HepG2 (cell line): ENCODE data around the gene HS3ST2. TPM values are rescaled to one million over a fixed set of nuclear protein-coding genes. Genes with fewer than 3 reads are reported as not detected.
A peak's percentile ranks its signal among the peaks of the same experiment; 100 is the strongest.

Experiments
- ATAC-seq: fragments of 200-7000 bp; cut with Tn5 transposase; 3 replicates; pipeline ENCODE4 v1.9.1; 2020; ENCODE audit warnings: mild to moderate bottlenecking, moderate library complexity
- BruUV-seq: library from RNA; stranded (reverse); fragments of 400-500 nt; replicated peaks from 2 replicates; lab custom pipeline; 2021; lab: Mats Ljungman, UMichigan
- CTCF ChIA-PET: fragments of 300-600 bp; formaldehyde crosslinking; extraction: SDS; loops from one replicate; lab custom pipeline; 2021; ENCODE audit warnings: low total read pairs, inconsistent platforms, low intra/inter-chr PET ratio; lab: Yijun Ruan, JAX
- POLR2A ChIA-PET: fragments of 350-600 bp; sonication (Branson Sonifier 250); formaldehyde crosslinking; loops from one replicate; lab custom pipeline; 2020; ENCODE audit warnings: antibody characterized with exemption, inconsistent platforms; lab: Yijun Ruan, JAX
- DNase-seq: peaks from one replicate; pipeline ENCODE4 v3.0.0-alpha.2; 2015; ENCODE audit warnings: low spot score
- FAIRE-seq: peaks from 3 replicates; lab custom pipeline; 2011; peaks lifted over from hg19 to GRCh38; lab: Jason Lieb, UNC
- H2AFZ ChIP-seq: one replicate; pipeline ENCODE4 v1.6.1; 2011; ENCODE audit warnings: low read length, inconsistent platforms
- H3K27ac ChIP-seq: fragments of 300-600 bp; 3 replicates; pipeline ENCODE4 v1.8.0; 2011; ENCODE audit warnings: mixed run types, mild to moderate bottlenecking, mixed read lengths, low read length, inconsistent platforms; ENCODE audit not compliant: insufficient read depth; ENCODE audit errors: extremely low read length
- H3K27me3 ChIP-seq, 2 experiments: fragments of 200-600 bp in 1 of 2; 2 replicates in 1 of 2; 3 replicates in 1 of 2; pipeline versions ENCODE4 v1.6.0 to v1.8.0; 2011; ENCODE audit warnings: low read length in 2 of 2, mild to moderate bottlenecking in 2 of 2, moderate library complexity in 2 of 2, inconsistent platforms in 1 of 2; ENCODE audit not compliant: insufficient read depth in 2 of 2, control insufficient read depth in 1 of 2
- H3K36me3 ChIP-seq, 2 experiments: fragments of 200-600 bp in 1 of 2; replicated peaks in 1 of 2; 2 replicates in 1 of 2; 3 replicates in 1 of 2; pipeline versions ENCODE4 v1.5.1 to v1.8.0; 2011; ENCODE audit warnings: low read length in 2 of 2, inconsistent platforms in 1 of 2; ENCODE audit not compliant: insufficient read depth in 2 of 2, control insufficient read depth in 1 of 2
- H3K4me1 ChIP-seq: 2 replicates; pipeline ENCODE4 v1.5.1; 2012; ENCODE audit warnings: low read length, inconsistent platforms; ENCODE audit not compliant: insufficient read depth
- H3K4me2 ChIP-seq: 2 replicates; pipeline ENCODE4 v1.6.0; 2011; ENCODE audit warnings: low read depth, low read length, inconsistent platforms
- H3K4me3 ChIP-seq, 3 experiments: fragments of 200-600 bp in 1 of 3; sonication (generic), shearing (Covaris generic) in 1 of 3; replicated peaks in 1 of 3; 2 replicates each; pipeline ENCODE4 v1.5.1; 2011 to 2016; ENCODE audit warnings: low read length in 3 of 3, inconsistent platforms in 2 of 3, low read depth in 2 of 3, mild to moderate bottlenecking in 2 of 3, control low read depth in 1 of 3, mixed read lengths in 1 of 3; ENCODE audit not compliant: insufficient read depth in 1 of 3
- H3K79me2 ChIP-seq: one replicate; pipeline ENCODE4 v1.6.1; 2011; ENCODE audit warnings: low read length, inconsistent platforms; ENCODE audit not compliant: insufficient read depth
- H3K9ac ChIP-seq: 2 replicates; pipeline ENCODE4 v1.6.0; 2011; ENCODE audit warnings: mild to moderate bottlenecking, low read depth, low read length, inconsistent platforms; ENCODE audit not compliant: insufficient read depth
- H3K9me3 ChIP-seq: 2 replicates; pipeline ENCODE4 v1.5.1; 2012; ENCODE audit warnings: mild to moderate bottlenecking, low read length
- H4K20me1 ChIP-seq: 2 replicates; pipeline ENCODE4 v1.6.0; 2011; ENCODE audit warnings: inconsistent platforms, mild to moderate bottlenecking, low read length, moderate library complexity; ENCODE audit not compliant: insufficient read depth
- HOMEZ ChIP-seq: IDR thresholded peaks from 2 replicates; pipeline ENCODE4 v1.6.1; 2016; ENCODE audit warnings: low read depth
- PHF21A ChIP-seq: sonication (generic); formaldehyde crosslinking; IDR thresholded peaks from 2 replicates; pipeline ENCODE4 v1.5.0; 2020; ENCODE audit warnings: mild to moderate bottlenecking, missing genetic modification reagents
- SP1 ChIP-seq, 2 experiments: fragments of 450-650 bp in 1 of 2; sonication (generic) in 1 of 2; formaldehyde crosslinking in 1 of 2; IDR thresholded peaks; 2 replicates each; pipeline versions ENCODE4 v1.4.0 to v1.6.1; 2016 to 2020; ENCODE audit warnings: missing genetic modification reagents in 1 of 2
- THAP8 ChIP-seq: sonication (generic); formaldehyde crosslinking; IDR thresholded peaks from 2 replicates; pipeline ENCODE4 v1.5.1; 2020; ENCODE audit warnings: missing genetic modification reagents, mild to moderate bottlenecking, borderline replicate concordance
- ZNF260 ChIP-seq: sonication (generic); formaldehyde crosslinking; IDR thresholded peaks from 2 replicates; pipeline ENCODE4 v1.4.0; 2020; ENCODE audit warnings: missing genetic modification reagents, low read depth, mild to moderate bottlenecking, borderline replicate concordance
- ZNF430 ChIP-seq: sonication (generic); formaldehyde crosslinking; IDR thresholded peaks from 2 replicates; pipeline ENCODE4 v1.9.0; 2021; ENCODE audit warnings: mild to moderate bottlenecking, missing genetic modification reagents
- ZNF547 ChIP-seq: sonication (generic); formaldehyde crosslinking; IDR thresholded peaks from 2 replicates; pipeline ENCODE4 v1.5.1; 2020; ENCODE audit warnings: mild to moderate bottlenecking, missing genetic modification reagents
- ZNF572 ChIP-seq: sonication (generic); formaldehyde crosslinking; IDR thresholded peaks from 2 replicates; pipeline ENCODE4 v1.5.1; 2020; ENCODE audit warnings: mild to moderate bottlenecking, missing genetic modification reagents
- ZNF784 ChIP-seq: sonication (generic); formaldehyde crosslinking; IDR thresholded peaks from 2 replicates; pipeline ENCODE4 v1.5.1; 2020; ENCODE audit warnings: missing genetic modification reagents, mild to moderate bottlenecking, borderline replicate concordance
- ZNF841 ChIP-seq: sonication (generic); formaldehyde crosslinking; IDR thresholded peaks from 2 replicates; pipeline ENCODE4 v1.8.1; 2023; ENCODE audit warnings: missing genetic modification reagents, borderline replicate concordance
- WGBS: methylation state at CpG from one replicate; pipeline ENCODE4 v1.1.6; 2017; ENCODE audit warnings: low lambda C conversion rate; 5-methylcytosine and 5-hydroxymethylcytosine counted together
- in situ Hi-C: cut with HindIII; loops from 2 replicates; pipeline ENCODE4 v1.10.0; 2017; ENCODE audit warnings: low pct_unique_long_range_greater_than_20kb; ENCODE audit not compliant: extremely low pct_ligation_motif_present
- intact Hi-C: fragments of 100-400 bp; cut with micrococcal nuclease; formaldehyde crosslinking; loops from one replicate; pipeline ENCODE4 v1.10.0; 2022; ENCODE audit not compliant: unreplicated experiment
- polyA plus RNA-seq, 8 experiments: library from polyadenylated mRNA; depleted of rRNA in 3 of 8; stranded (reverse) in 7 of 8; unstranded in 1 of 8; fragments of >200 nt; fragmentation: Illumina TruSeq in 4 of 8; extraction: Trizol in 4 of 8; gene quantifications; 2 replicates each; pipeline versions ENCODE4 v1.2.1 to v1.2.3, GENCODE V29; 2011 to 2016; ENCODE audit warnings: low read depth in 4 of 8, missing spikeins in 1 of 8, mixed read lengths in 1 of 8; ENCODE audit not compliant: insufficient read depth in 1 of 8
- total RNA-seq, 5 experiments: library from RNA; depleted of rRNA; stranded (reverse); fragments of >200 nt; fragmentation: Illumina TruSeq; extraction: Trizol; gene quantifications; 2 replicates each; pipeline ENCODE4 v1.2.3, GENCODE V29; 2016; ENCODE audit warnings: low read depth in 1 of 5

HS3ST2 gene
- total and polyA plus RNA-seq, 2 of the 13 experiments (the other 11 are each of a cell fraction or from before 2014, with no cell fraction given) = not detected

GRCh38 chr16:22948603-22949368 is 134.8 kb downstream of the HS3ST2 start (continued):
- TF ChIP-seq HOMEZ (CRISPR knock-in tag) (0 out of 2 replicates have a peak, but pooled peaks have one; percentile 33), ZNF260 (CRISPR knock-in tag) (no peak), ZNF784 (CRISPR knock-in tag) (0 out of 2 replicates have a peak, but pooled peaks have one; percentile 28), ZNF547 (CRISPR knock-in tag) (peak; percentile 32; the same call in 1 of the 2 replicates), SP1 (IDR thresholded peaks at IDR 0.05) (no peak), SP1 (CRISPR knock-in tag; IDR thresholded peaks at IDR 0.05) (peak; percentile 61)

GRCh38 chr16:22955461-22956070 is 141.6 kb downstream of the HS3ST2 start:
- no peak for FAIRE-seq

More at GRCh38 chr16:22955461-22956070, 141.6 kb downstream of the HS3ST2 start:
- Histone ChIP-seq H3K9me3 (no peaks in the 10 kb centered on the region), H3K27me3 (peaks cover 0 to 10% of the 10 kb centered on the region in 2 experiments; a peak in 3 of 5 replicates), H3K4me3 (no peak overlapping the region), H3K79me2 (no peaks in the 10 kb centered on the region), H3K9ac (no peak overlapping the region), H3K4me2 (no peak overlapping the region), H3K36me3 (no peaks in the 10 kb centered on the region), H3K4me1 (no peaks in the 10 kb centered on the region), H4K20me1 (no peaks in the 10 kb centered on the region), H2AFZ (no peak overlapping the region), H3K27ac (no peak overlapping the region)
- in situ Hi-C loops (no loop called here), intact Hi-C loops (no loop called here)
- no peak for TF ChIP-seq THAP8
- no peak for TF ChIP-seq ZNF430 (CRISPR knock-in tag)
- no peak for TF ChIP-seq ZNF572 (CRISPR knock-in tag)
- no peak for TF ChIP-seq ZNF841 (CRISPR knock-in tag)
- no peak for TF ChIP-seq PHF21A (CRISPR knock-in tag)
- 11% methylated on average over 6 of the region's 6 CpGs for WGBS
- ChIA-PET CTCF (no interaction called here), POLR2A (no interaction called here)
- ATAC-seq = no peak
- BruUV-seq = no TSS peak
- DNase-seq = no peak
